ENCODE measurements around the gene KLHL9. TPM values are rescaled to one million over a fixed set of nuclear protein-coding genes. Genes with fewer than 3 reads are reported as not detected.
A peak's percentile ranks its signal among the peaks of the same experiment; 100 is the strongest.
"Not testable (repeated sequence)": the region's sequence is repeated elsewhere in the genome, so short reads cannot be mapped to it uniquely, and the experiment has no call there.

The KLHL9 gene, protein sequence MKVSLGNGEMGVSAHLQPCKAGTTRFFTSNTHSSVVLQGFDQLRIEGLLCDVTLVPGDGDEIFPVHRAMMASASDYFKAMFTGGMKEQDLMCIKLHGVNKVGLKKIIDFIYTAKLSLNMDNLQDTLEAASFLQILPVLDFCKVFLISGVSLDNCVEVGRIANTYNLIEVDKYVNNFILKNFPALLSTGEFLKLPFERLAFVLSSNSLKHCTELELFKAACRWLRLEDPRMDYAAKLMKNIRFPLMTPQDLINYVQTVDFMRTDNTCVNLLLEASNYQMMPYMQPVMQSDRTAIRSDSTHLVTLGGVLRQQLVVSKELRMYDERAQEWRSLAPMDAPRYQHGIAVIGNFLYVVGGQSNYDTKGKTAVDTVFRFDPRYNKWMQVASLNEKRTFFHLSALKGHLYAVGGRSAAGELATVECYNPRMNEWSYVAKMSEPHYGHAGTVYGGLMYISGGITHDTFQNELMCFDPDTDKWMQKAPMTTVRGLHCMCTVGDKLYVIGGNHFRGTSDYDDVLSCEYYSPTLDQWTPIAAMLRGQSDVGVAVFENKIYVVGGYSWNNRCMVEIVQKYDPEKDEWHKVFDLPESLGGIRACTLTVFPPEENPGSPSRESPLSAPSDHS
- 1 to 10 TPM; 5.0 to 5.9 TPM for polyA plus RNA-seq

DNA sequence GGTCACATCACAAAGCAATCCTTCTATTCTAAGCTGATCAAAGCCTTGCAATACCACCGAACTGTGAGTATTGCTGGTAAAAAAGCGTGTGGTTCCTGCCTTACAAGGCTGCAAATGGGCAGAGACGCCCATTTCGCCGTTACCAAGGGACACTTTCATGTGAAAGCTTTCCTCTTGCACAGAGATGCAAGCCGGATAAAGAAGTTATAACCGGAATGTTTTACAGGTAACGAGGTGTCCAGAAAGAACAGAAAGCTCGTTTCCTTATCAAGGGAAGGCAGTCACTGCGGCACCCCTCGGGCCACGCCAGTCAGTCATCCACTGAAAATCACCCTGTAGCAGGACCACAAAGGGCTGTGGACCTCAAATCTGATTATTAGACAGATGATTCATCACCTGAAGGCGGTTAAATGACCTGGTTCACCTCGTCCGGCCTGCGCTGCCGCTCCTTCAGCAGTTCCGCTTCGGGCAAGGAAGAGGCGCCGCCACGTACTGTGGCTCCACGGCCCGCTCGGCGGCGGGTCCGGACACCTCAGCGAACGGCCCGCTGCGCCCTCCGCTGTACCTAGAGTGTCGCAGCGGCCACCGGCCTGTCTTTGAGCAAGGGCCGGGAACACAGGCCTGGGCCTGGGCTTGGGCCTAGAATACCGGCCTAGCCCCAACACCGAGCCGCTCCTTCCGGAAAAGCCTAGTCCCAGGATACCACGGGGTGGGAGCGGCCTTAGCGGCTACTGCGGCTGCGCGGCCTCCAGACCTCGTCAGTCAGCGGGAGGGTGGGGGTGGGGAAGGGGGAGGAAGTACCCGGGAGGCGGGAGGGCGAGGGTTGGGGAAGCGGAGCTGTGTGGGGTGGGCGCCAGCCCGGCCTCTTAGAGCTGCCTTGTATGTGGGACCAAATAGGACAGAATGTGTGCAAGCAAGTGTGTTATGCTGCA lies at the start of gene KLHL9:
Gene KLHL9 (minus strand): TSS at position 704 of the 932 bp plus-strand sequence. CDS start 545 bp downstream, at position 159.
- no peaks in the 10 kb centered on the region for H3K9me3 ChIP-seq (ENCODE audit: control insufficient read depth in 2 of 2, insufficient read depth in 1 of 2, low read depth in 1 of 2, low read length in 1 of 2)
- H3K27me3 ChIP-seq (ENCODE audit: control insufficient read depth in 1 of 2, insufficient read depth in 2 of 2, low read length in 2 of 2), result no peaks in the 10 kb centered on the region
- peak within 1 kb of the TSS; percentile 91 to 99 for H3K27ac ChIP-seq (ENCODE audit: low read depth in 2 of 2, low read length in 1 of 2)
- peak within 1 kb of the TSS; percentile 70 to 85 for H3K4me3 ChIP-seq (ENCODE audit: low read depth in 1 of 2, low read length in 2 of 2)
- no peaks in the 10 kb centered on the region for H3K36me3 ChIP-seq (ENCODE audit: control insufficient read depth in 2 of 2, insufficient read depth in 2 of 2, low read length in 1 of 2)
- 0 to 1% methylated on average over 52 to 55 of the region's 55 CpGs for WGBS, 2 donors
- no peaks in the 10 kb centered on the region for H3K4me1 ChIP-seq (ENCODE audit: control insufficient read depth in 2 of 2, insufficient read depth in 2 of 2, low read length in 1 of 2)

DNA sequence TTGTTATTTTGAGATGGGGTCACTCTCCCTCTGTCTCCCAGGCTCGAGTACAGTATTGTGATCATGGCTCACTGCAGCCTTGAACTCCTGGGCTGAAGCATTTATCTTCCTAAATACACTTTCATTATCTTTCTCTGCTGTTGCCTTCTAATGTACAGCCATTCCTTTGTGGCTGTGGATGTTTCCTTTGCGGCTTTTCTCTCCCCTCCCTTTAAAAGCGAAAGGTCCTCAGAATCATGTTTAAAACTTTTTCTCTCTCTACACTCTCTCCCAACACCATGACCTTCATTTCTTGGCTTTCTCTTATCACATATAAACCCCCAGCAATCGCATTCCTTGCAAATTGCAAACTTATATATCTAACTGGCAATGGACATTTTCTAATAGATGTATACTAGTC lies 48.4 kb upstream of the KLHL9 start:
- Histone ChIP-seq H3K9me3 (ENCODE audit: control insufficient read depth in 2 of 2, insufficient read depth in 1 of 2, low read depth in 1 of 2, low read length in 1 of 2) (no peaks in the 10 kb centered on the region), H3K27ac (ENCODE audit: low read depth in 2 of 2, low read length in 1 of 2) (no peak overlapping the region), H3K4me3 (ENCODE audit: low read depth in 1 of 2, low read length in 2 of 2) (no peak overlapping the region), H3K27me3 (ENCODE audit: control insufficient read depth in 1 of 2, insufficient read depth in 2 of 2, low read length in 2 of 2) (no peaks in the 10 kb centered on the region), H3K4me1 (ENCODE audit: control insufficient read depth in 2 of 2, insufficient read depth in 2 of 2, low read length in 1 of 2) (no peaks in the 10 kb centered on the region), H3K36me3 (ENCODE audit: control insufficient read depth in 2 of 2, insufficient read depth in 2 of 2, low read length in 1 of 2) (no peaks in the 10 kb centered on the region)
- 58 to 65% methylated on average over 4 of the region's 4 CpGs for WGBS, 2 donors

DNA sequence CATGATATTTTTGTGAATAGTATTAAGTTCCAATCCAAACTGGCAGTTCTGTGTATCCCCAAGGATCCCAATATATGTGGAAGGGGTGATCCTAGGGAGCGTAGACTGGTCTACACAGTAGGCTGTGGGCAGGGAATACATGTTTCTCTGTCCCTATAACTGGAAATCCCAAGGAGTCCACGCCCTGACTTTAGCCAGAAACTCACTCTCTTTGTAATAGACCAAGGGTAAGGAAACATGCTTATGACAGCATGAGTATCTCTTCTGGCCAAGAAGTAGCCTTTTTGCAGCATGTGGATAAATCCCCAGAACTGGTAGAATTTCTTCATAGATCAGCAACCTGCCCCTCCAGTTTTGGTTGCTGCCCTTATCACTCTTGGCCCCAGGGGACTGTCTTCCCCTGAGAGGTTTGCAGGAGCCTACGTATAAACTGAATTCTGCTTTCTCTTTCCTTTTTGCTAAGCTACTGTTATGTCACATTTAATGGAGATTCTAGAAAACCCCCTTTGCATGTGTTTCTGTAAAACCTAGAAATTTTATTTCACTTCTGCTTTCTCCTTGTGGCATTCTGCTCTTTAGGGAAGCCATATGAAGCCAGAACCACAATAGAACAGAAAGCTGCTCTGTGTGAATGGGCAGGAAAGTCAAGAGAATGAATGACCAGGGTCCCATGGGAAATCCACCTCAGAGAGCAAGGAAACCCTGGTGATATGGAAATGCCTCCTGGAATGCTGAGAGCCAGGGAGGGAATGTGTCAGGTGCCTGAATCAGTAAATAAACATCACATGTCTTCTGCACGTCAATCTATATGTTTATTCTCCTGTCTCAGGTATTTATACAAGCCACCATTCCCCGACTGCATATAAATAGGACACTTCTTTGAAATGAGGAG lies 46.5 kb upstream of the KLHL9 start:
- no peaks in the 10 kb centered on the region for H3K36me3 ChIP-seq (ENCODE audit: control insufficient read depth in 2 of 2, insufficient read depth in 2 of 2, low read length in 1 of 2)
- 50 to 62% methylated on average over 5 of the region's 5 CpGs for WGBS, 2 donors
- no peaks in the 10 kb centered on the region for H3K9me3 ChIP-seq (ENCODE audit: control insufficient read depth in 2 of 2, insufficient read depth in 1 of 2, low read depth in 1 of 2, low read length in 1 of 2)

DNA sequence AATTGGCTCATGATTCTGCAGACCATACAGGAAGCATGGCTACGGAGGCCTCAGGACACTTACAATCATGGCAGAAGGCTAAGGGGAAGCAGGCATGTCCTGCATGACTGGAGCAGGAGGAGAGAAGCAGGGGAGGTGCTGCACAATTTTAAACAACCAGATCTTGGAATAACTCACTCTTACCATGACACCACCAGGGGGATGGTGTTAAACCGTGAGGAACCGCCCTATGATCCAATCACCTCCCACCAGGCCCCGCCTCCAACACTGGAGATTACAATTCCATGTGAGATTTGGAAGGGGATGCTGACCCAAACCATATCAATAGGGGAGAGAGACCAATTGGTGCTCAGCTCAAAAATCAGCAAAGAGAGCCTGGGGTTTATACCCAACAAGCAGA lies 36.3 kb upstream of the KLHL9 start:
- H3K27ac ChIP-seq (ENCODE audit: low read depth in 2 of 2, low read length in 1 of 2); H3K36me3 ChIP-seq (ENCODE audit: control insufficient read depth in 2 of 2, insufficient read depth in 2 of 2, low read length in 1 of 2); H3K27me3 ChIP-seq (ENCODE audit: control insufficient read depth in 1 of 2, insufficient read depth in 2 of 2, low read length in 2 of 2); H3K4me1 ChIP-seq (ENCODE audit: control insufficient read depth in 2 of 2, insufficient read depth in 2 of 2, low read length in 1 of 2); H3K9me3 ChIP-seq (ENCODE audit: control insufficient read depth in 2 of 2, insufficient read depth in 1 of 2, low read depth in 1 of 2, low read length in 1 of 2); H3K4me3 ChIP-seq (ENCODE audit: low read depth in 1 of 2, low read length in 2 of 2): not testable (repeated sequence)
- 71 to 77% methylated on average over 4 of the region's 4 CpGs for WGBS, 2 donors

More for the DNA sequence above, 46.5 kb upstream of the KLHL9 start:
- Histone ChIP-seq H3K27me3 (ENCODE audit: control insufficient read depth in 1 of 2, insufficient read depth in 2 of 2, low read length in 2 of 2) (no peaks in the 10 kb centered on the region), H3K27ac (ENCODE audit: low read depth in 2 of 2, low read length in 1 of 2) (no peak overlapping the region), H3K4me1 (ENCODE audit: control insufficient read depth in 2 of 2, insufficient read depth in 2 of 2, low read length in 1 of 2) (no peaks in the 10 kb centered on the region), H3K4me3 (ENCODE audit: low read depth in 1 of 2, low read length in 2 of 2) (no peak overlapping the region)

DNA sequence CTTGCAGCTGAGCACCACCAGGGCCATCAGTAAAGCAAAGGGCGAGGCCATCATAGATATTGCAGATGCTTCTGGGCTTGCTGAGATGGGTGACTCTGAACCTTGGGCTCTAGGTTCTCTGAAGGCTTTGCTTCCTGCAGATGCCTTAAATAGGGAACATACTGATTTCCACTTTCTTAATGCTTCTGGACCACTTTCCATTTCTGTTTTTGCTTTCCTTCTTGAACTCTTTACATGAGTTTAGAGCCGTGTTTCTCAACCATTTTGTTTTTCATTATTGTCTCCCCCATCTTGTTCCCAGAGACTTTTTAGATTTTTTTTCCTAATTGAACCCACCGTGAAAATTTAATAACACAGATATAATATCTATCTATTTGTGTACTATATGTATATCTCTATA lies 32.8 kb upstream of the KLHL9 start, which contains the start of gene IFNA13:
Gene IFNA13 (minus strand): TSS at position 101 of the 400 bp plus-strand sequence. CDS start 47 bp downstream, at position 54.
- H3K36me3 ChIP-seq (ENCODE audit: control insufficient read depth in 2 of 2, insufficient read depth in 2 of 2, low read length in 1 of 2), result no peaks in the 10 kb centered on the region
- H3K4me3 ChIP-seq (ENCODE audit: low read depth in 1 of 2, low read length in 2 of 2), result no peak within 1 kb of the TSS
- H3K9me3 ChIP-seq (ENCODE audit: control insufficient read depth in 2 of 2, insufficient read depth in 1 of 2, low read depth in 1 of 2, low read length in 1 of 2), result no peaks in the 10 kb centered on the region
- H3K4me1 ChIP-seq (ENCODE audit: control insufficient read depth in 2 of 2, insufficient read depth in 2 of 2, low read length in 1 of 2), result no peaks in the 10 kb centered on the region
- H3K27me3 ChIP-seq (ENCODE audit: control insufficient read depth in 1 of 2, insufficient read depth in 2 of 2, low read length in 2 of 2), result no peaks in the 10 kb centered on the region
- H3K27ac ChIP-seq (ENCODE audit: low read depth in 2 of 2, low read length in 1 of 2), result no peak within 1 kb of the TSS
- WGBS, 2 donors, result 91 to 93% methylated on average over 3 of the region's 3 CpGs

DNA sequence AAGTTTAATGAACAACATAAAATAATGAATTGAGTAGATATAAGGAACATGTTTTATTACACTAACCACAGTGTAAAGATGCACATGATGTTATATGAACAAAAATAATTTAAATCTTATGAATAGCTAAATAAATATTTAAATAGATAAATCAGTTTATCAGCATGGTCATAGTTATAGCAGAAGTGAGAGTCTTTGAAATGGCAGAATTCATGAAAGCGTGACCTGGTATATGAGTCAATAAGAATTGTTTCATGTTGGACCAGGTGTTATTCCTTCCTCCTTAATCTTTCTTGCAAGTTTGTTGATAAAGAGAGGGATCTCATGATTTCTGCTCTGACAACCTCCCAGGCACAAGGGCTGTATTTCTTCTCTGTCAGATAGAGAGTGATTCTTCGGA lies 32.0 kb upstream of the KLHL9 start:
- H3K4me1 ChIP-seq (ENCODE audit: control insufficient read depth in 2 of 2, insufficient read depth in 2 of 2, low read length in 1 of 2); H3K27ac ChIP-seq (ENCODE audit: low read depth in 2 of 2, low read length in 1 of 2): not testable (repeated sequence)
- 88 to 93% methylated on average over 1 of the region's 2 CpGs for WGBS, 2 donors

DNA sequence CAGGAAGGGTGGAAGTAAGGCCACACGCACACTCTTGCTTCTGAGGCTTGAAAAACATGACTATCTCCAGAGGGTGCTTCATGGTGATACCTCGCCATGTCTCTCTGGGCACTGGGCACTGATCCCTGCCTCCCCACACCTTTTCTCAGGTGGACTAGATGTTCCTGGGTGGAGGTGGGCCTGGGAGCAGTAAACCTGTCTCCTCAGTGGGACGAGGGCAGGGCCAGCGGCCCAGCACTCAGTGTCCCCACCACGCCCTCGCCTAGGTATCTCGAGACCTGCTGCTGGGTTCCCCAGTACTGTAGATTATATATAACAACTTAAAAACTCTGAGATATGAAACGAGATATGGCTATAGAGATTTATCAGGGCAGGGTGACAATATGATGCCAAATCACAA lies 27.1 kb upstream of the KLHL9 start:
- no peak overlapping the region for H3K4me3 ChIP-seq (ENCODE audit: low read depth in 1 of 2, low read length in 2 of 2)
- WGBS, 2 donors, result 84 to 88% methylated on average over 8 of the region's 8 CpGs
- H3K9me3 ChIP-seq (ENCODE audit: control insufficient read depth in 2 of 2, insufficient read depth in 1 of 2, low read depth in 1 of 2, low read length in 1 of 2), result no peaks in the 10 kb centered on the region
- H3K36me3 ChIP-seq (ENCODE audit: control insufficient read depth in 2 of 2, insufficient read depth in 2 of 2, low read length in 1 of 2), result no peaks in the 10 kb centered on the region
- no peak overlapping the region for H3K27ac ChIP-seq (ENCODE audit: low read depth in 2 of 2, low read length in 1 of 2)
- H3K27me3 ChIP-seq (ENCODE audit: control insufficient read depth in 1 of 2, insufficient read depth in 2 of 2, low read length in 2 of 2), result no peaks in the 10 kb centered on the region
- no peaks in the 10 kb centered on the region for H3K4me1 ChIP-seq (ENCODE audit: control insufficient read depth in 2 of 2, insufficient read depth in 2 of 2, low read length in 1 of 2)

More for the DNA sequence above, 32.0 kb upstream of the KLHL9 start:
- H3K9me3 ChIP-seq (ENCODE audit: control insufficient read depth in 2 of 2, insufficient read depth in 1 of 2, low read depth in 1 of 2, low read length in 1 of 2); H3K4me3 ChIP-seq (ENCODE audit: low read depth in 1 of 2, low read length in 2 of 2); H3K27me3 ChIP-seq (ENCODE audit: control insufficient read depth in 1 of 2, insufficient read depth in 2 of 2, low read length in 2 of 2); H3K36me3 ChIP-seq (ENCODE audit: control insufficient read depth in 2 of 2, insufficient read depth in 2 of 2, low read length in 1 of 2): not testable (repeated sequence)

DNA sequence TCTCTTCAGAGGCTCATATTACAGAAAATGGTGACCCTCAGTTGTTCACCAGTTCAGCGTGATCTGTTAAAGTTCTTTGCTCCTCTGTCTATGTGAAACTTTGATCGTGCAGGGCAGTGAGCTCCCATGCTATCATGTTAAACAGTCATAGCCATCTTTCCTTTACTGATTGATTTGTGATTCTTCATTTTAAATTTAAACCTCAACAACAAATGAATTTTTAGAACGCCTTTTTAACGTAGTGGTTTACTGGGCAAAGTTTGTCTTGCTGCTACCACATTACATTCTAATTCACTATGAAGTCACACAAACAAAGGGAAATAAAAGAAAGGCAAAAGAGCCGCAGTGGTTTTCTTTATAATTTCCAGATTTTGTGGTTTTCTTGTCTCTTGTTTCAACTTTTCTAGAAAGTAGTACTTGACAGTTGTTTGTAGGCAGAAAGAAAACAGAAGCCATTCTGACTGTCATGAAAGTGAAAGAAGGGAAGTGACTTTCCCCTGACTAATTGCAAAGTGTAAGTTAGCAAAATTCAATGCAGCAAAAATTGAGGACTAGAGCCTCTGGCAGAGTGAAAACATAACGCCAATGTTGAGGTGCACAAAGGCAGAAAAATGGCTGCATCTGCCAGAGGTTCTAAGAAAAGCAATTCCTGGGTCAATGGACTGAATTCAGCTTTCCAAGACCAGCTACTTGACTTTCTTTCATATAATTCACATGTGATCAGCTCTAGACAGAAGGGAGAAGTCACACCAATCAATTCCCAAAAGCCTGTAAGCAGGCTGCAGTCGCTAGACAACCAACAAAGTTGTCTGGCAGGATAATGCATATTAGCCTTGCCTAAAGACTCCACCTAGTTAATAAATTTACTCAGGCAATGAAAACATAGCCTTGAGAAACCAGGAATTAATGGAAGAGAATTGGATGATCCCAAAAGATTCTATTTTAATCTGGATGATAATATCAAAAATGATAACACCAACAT lies 22.6 kb upstream of the KLHL9 start:
- H3K27me3 ChIP-seq (ENCODE audit: control insufficient read depth in 1 of 2, insufficient read depth in 2 of 2, low read length in 2 of 2), result no peaks in the 10 kb centered on the region
- H3K9me3 ChIP-seq (ENCODE audit: control insufficient read depth in 2 of 2, insufficient read depth in 1 of 2, low read depth in 1 of 2, low read length in 1 of 2), result no peaks in the 10 kb centered on the region
- H3K27ac ChIP-seq (ENCODE audit: low read depth in 2 of 2, low read length in 1 of 2), result no peak overlapping the region
- no peak overlapping the region for H3K4me3 ChIP-seq (ENCODE audit: low read depth in 1 of 2, low read length in 2 of 2)
- 53 to 61% methylated on average over 7 of the region's 7 CpGs for WGBS, 2 donors
- H3K36me3 ChIP-seq (ENCODE audit: control insufficient read depth in 2 of 2, insufficient read depth in 2 of 2, low read length in 1 of 2), result no peaks in the 10 kb centered on the region
- no peaks in the 10 kb centered on the region for H3K4me1 ChIP-seq (ENCODE audit: control insufficient read depth in 2 of 2, insufficient read depth in 2 of 2, low read length in 1 of 2)
